ENCODE data around the gene RNPEPL1. TPM values are rescaled to one million over a fixed set of nuclear protein-coding genes. Genes with fewer than 3 reads are reported as not detected.

RNPEPL1 gene
- total RNA-seq, 1 experiment from 2014 or later = 88.2 TPM

DNA sequence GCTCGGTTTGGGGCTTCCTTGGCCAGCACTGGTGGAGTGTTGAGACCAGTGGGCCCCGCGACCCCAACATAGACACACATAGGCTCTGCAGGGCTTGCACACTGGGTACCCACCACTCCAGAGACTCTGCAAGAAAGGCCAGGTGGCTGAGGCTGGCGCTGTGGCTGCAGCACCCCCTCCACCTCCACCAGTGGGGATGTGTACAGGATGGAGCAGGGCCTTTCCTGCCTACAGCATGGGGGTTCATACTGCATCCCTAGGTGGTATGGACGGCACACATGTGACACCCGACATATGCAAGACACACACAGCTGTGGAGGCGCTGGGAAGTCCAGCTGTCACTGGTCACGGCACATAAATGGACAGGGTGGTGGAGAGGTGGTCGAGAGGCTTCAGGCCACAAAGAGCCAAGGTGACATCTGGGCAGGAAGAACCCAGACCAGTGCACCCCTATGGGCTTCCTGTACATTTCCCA lies 1.3 kb downstream of the RNPEPL1 start:
- Histone ChIP-seq H3K4me1 (ENCODE audit: control insufficient read depth, insufficient read depth, low read length) (peaks cover 34% of the 10 kb centered on the region), H3K36me3 (ENCODE audit: control insufficient read depth, insufficient read depth, low read length) (no peaks in the 10 kb centered on the region), H3K27ac (ENCODE audit: low read length) (peak overlapping the region; percentile 75), H3K4me3 (ENCODE audit: low read depth in 2 of 2, low read length in 2 of 2) (peak overlapping the region; percentile 66 to 68), H3K9me3 (ENCODE audit: control insufficient read depth, insufficient read depth, low read depth, low read length) (no peaks in the 10 kb centered on the region), H3K27me3 (ENCODE audit: control insufficient read depth, insufficient read depth, low read length) (no peaks in the 10 kb centered on the region)
- ATAC-seq (no peak), DNase-seq (ENCODE audit: low read depth, low spot score) (no peak)
- ChIA-PET POLR2A (no interaction called here), CTCF (no interaction called here)
- intact Hi-C loops (cut with micrococcal nuclease; ENCODE audit: unreplicated experiment) (no loop called here), in situ Hi-C loops (cut with HindIII; ENCODE audit: low pct_unique_long_range_greater_than_20kb, low sequenced_read_pairs) (no loop called here)
- BruUV-seq (replicated peaks) = no TSS peak
- no peak for TF ChIP-seq TCF7L2 (IDR thresholded peaks at IDR 0.05; ENCODE audit: low read depth, low read length)
- TF ChIP-seq, protein P1, sequence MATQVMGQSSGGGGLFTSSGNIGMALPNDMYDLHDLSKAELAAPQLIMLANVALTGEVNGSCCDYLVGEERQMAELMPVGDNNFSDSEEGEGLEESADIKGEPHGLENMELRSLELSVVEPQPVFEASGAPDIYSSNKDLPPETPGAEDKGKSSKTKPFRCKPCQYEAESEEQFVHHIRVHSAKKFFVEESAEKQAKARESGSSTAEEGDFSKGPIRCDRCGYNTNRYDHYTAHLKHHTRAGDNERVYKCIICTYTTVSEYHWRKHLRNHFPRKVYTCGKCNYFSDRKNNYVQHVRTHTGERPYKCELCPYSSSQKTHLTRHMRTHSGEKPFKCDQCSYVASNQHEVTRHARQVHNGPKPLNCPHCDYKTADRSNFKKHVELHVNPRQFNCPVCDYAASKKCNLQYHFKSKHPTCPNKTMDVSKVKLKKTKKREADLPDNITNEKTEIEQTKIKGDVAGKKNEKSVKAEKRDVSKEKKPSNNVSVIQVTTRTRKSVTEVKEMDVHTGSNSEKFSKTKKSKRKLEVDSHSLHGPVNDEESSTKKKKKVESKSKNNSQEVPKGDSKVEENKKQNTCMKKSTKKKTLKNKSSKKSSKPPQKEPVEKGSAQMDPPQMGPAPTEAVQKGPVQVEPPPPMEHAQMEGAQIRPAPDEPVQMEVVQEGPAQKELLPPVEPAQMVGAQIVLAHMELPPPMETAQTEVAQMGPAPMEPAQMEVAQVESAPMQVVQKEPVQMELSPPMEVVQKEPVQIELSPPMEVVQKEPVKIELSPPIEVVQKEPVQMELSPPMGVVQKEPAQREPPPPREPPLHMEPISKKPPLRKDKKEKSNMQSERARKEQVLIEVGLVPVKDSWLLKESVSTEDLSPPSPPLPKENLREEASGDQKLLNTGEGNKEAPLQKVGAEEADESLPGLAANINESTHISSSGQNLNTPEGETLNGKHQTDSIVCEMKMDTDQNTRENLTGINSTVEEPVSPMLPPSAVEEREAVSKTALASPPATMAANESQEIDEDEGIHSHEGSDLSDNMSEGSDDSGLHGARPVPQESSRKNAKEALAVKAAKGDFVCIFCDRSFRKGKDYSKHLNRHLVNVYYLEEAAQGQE (IDR thresholded peaks at IDR 0.05; ENCODE audit: insufficient read depth in 1 of 2, low read depth in 2 of 2, low read length in 1 of 2) = no peak

DNA sequence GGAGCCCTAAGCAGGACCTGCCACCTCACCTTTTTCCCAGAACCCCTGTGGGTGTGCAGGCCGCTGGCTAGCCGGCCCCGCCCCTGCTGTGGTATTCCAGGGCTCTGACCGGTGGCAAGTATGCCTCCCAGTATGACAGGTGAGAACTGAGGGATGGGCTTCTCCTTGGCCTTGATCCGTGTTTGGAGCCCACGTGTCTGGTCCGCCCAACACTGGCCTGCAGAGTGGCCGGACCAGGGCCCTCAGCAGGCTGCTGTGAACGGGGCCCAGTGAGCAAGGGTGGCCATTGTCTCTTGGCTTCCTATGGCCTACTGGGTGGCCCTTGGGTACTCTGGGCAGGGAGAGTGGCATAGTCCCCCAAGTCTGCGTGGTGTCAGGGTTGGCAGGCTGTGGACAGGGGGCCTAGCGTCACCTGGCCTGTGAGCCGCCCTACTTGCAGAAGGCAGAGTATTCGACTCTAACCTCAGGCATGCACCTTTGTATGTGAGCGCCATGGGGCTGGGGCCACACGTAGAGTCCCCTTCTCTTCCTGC lies 1.8 kb downstream of the RNPEPL1 start:
- H3K4me1 ChIP-seq (ENCODE audit: control insufficient read depth, insufficient read depth, low read length) = peaks cover 31% of the 10 kb centered on the region
- TF ChIP-seq, protein P1 (IDR thresholded peaks at IDR 0.05; ENCODE audit: insufficient read depth in 1 of 2, low read depth in 2 of 2, low read length in 1 of 2) = no peak
- TF ChIP-seq TCF7L2 (IDR thresholded peaks at IDR 0.05; ENCODE audit: low read depth, low read length) = no peak
- TF ChIP-seq SIN3A (IDR thresholded peaks at IDR 0.05; ENCODE audit: borderline replicate concordance, insufficient read depth, low read depth, low read length) = no peak
- no peak; the same call in 1 of the 2 replicates for TF ChIP-seq POLR2AphosphoS5 (IDR thresholded peaks at IDR 0.05; ENCODE audit: low read depth, low read length)
- TF ChIP-seq, protein P2, sequence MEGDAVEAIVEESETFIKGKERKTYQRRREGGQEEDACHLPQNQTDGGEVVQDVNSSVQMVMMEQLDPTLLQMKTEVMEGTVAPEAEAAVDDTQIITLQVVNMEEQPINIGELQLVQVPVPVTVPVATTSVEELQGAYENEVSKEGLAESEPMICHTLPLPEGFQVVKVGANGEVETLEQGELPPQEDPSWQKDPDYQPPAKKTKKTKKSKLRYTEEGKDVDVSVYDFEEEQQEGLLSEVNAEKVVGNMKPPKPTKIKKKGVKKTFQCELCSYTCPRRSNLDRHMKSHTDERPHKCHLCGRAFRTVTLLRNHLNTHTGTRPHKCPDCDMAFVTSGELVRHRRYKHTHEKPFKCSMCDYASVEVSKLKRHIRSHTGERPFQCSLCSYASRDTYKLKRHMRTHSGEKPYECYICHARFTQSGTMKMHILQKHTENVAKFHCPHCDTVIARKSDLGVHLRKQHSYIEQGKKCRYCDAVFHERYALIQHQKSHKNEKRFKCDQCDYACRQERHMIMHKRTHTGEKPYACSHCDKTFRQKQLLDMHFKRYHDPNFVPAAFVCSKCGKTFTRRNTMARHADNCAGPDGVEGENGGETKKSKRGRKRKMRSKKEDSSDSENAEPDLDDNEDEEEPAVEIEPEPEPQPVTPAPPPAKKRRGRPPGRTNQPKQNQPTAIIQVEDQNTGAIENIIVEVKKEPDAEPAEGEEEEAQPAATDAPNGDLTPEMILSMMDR (IDR thresholded peaks at IDR 0.05) = no peak
- ATAC-seq (no peak), DNase-seq (ENCODE audit: low read depth, low spot score) (no peak)
- H3K27ac ChIP-seq (ENCODE audit: low read length) = peak overlapping the region; percentile 75; the same call in 1 of the 2 replicates
- H3K9me3 ChIP-seq (ENCODE audit: control insufficient read depth, insufficient read depth, low read depth, low read length) = no peaks in the 10 kb centered on the region
- no peaks in the 10 kb centered on the region for H3K27me3 ChIP-seq (ENCODE audit: control insufficient read depth, insufficient read depth, low read length)
- BruUV-seq (replicated peaks) = no TSS peak
- ChIA-PET POLR2A (no interaction called here), CTCF (no interaction called here)
- in situ Hi-C loops (cut with HindIII; ENCODE audit: low pct_unique_long_range_greater_than_20kb, low sequenced_read_pairs) = no loop called here
- H3K36me3 ChIP-seq (ENCODE audit: control insufficient read depth, insufficient read depth, low read length) = no peaks in the 10 kb centered on the region
- peak overlapping the region in 1 of 2 experiments; percentile 68; a peak in 2 of 4 replicates for H3K4me3 ChIP-seq (ENCODE audit: low read depth in 2 of 2, low read length in 2 of 2)
- intact Hi-C loops (cut with micrococcal nuclease; ENCODE audit: unreplicated experiment) = no loop called here
